8988T (cell line): ENCODE measurements around the gene TSEN54.
"Not testable (repeated sequence)": the region's sequence is repeated elsewhere in the genome, so short reads cannot be mapped to it uniquely, and the experiment has no call there.

ENCODE experiments used
- DNase-seq: peaks from one replicate; pipeline ENCODE4 v3.0.0; 2011

TSEN54 gene

DNA sequence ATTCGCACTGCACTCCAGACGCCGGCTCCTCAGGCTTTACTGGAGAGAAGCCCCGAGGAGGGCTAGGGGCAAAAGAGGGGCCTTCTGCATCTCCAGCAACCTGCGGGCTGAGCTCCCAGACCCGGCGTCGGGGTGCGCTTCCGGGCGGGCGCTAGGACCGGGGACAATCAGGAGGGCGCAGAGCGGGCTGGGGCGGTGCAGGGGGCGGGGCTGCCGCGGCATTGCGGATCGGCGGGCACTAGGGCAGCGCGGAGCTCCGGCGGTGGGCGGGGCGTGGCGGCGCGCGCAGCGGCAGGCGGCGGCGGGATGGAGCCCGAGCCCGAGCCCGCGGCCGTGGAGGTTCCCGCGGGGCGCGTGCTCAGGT is at the start of gene TSEN54:
Gene TSEN54, plus strand, starts transcription at position 274 of the 364 bp plus-strand sequence. Its CDS starts 33 bp downstream, at position 307.
- peak; percentile 95 for DNase-seq

DNA sequence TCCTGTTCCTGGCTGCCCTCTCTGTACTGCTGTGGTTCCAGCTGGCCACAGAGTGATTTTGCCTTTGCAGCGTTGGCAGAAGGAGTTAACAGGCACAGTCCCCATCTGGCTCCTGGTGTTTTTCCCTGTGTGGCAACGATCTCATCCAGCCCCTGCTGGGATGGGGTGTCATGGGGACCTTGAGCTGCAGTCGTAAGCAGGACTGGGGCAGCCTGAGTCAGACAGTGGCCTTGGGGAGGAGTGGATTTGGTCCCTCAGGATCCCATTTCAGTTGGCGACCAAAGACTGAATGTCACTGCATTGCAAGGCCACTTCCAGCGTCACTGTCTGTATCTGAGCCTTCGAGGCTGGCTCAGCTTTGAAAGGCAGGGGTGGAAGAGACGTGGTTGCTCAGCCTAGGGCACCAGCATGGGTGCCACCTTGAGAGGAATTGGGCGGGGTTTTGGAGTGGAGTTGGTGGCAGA is 48.0 kb upstream of the TSEN54 start:
- no peak for DNase-seq

DNA sequence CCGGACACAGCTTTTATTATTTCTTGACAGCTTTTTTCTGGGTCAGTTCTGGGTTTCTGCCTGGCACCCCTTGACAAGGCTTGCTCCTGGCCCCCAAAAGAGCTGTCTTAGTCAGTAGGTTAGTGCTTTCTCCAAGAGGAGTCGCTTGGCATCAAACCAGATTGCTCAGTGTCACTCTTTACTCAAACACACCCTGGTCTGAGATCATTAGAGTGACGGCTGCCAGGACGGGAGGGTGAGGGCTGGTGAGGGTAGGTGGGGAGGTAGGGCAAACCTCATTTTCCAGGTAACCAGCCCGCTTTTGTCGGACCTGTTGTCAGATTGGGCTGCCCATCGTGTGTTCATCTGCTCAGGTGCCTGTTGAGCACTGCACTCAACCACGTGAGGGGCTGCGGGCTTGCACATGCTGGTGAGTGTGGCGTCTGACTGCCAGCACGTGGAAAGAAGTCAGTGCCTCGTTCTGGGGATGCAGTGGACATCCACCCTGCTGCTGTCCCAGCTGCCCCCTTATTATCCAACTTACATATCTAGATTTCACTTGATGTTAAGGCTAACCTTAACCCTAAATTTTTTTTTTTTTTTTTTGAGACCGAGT is 47.5 kb upstream of the TSEN54 start:
- DNase-seq, result no peak

DNA sequence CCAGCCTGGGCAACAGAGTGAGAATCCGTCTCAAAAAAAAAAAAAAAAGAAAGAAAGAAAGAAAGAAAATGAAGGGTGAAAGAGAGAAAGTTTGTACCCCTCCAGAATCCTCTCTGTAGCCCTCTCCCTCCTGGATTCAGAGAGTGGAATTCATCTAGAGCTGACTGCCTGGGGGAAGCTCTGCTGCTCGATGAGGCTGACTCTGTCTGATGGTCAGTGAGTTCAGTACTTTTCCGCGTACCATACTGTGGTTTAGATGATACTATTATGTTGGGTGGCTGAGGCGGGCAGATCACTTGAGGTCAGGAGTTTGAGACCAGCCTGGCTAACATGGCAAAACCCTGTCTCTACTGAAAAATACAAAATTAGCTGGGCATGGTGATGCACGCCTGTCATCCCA is 45.1 kb upstream of the TSEN54 start:
- no peak for DNase-seq

DNA sequence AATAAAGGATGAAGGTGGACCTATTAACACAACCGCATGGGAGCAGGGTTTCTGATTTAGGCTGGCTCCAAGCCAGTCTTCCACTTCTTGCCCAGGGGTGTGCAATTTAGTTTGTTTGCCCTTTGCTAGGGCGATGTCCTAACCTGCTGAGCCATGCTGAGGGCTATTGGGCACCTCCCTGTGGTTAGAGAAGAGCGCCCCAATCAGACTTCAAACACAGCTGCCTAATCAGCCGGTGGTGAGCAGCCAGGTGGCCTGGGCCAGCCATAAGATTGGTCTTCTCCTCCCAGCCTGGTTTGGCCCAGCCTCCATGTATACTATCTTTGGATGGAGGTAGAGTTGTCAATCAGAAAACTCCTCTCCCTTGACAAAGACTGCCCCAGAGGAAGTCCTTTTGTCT is 44.2 kb upstream of the TSEN54 start:
- no peak for DNase-seq

DNA sequence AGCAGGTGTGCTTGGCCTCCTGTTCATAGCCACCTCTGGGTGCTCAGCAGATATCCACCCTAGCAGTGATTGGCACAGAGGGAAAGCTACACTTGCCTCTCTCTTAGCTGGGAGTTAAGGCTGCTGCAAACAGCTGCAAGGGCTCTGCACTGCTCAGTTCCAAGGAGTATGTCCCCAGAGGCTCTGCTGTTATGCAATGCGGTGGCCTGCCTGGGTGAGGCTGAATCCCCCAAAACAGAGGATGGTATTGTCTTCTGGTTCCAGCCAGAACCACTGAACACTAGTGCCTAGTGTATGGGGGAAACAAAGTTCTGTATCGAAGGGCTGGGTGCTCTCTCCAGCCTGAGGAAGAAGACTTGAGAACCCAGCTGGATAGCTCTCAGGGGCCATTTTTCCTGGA is 43.1 kb upstream of the TSEN54 start:
- DNase-seq, result no peak

DNA sequence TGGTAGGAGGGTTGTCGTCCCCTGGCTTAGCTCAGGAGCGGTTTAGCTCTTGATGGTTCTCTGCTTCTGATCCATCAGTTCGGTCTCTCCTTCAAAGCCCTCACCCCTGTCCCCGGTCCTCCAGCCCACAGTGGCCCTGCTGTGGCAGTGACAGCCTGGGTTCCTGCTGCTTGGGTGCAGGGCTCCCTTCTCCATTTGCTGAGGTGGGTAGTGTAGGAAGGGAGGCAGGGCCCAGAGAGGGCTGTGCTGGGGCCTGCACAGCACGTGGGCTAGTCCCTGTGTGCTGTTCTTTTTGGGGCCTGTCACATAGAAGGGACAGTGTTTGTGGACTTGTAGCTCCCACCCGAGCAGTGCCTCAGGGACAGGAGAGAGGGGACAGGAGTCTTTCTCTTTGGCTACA is 41.6 kb upstream of the TSEN54 start:
- no peak for DNase-seq

DNA sequence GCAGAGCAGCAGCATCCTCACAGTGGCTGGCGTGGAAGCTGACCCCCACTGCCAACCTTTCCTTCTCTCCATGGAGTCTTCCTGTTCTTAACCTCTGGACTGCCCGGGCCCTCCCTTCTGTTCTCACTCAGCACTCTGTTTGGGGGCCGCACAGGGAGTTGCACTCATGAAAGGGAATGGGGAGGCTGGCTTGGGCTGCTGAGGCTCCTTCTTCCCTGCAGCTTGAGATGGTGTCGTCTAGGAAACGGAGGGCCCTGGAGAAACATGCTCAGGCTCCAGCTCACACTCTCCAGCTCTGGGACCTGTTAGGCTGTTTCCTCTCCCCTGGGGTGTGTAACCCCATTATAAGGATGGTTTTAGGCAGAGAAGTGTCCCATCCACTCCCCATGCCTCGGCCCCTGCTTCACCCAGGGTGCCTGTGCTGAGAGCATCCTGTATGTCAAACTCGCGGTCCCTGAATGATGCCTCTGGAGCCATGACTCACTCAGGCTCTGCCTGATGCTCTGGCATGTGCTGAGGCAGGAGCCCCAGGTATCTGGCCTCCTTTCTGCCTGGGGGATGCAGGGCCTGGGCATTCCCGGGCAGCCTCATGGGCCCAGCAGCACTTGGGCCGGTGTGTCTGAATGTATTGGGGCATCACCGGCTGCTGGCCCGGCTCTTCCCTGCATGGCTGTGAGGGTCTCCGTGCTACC is 41.0 kb upstream of the TSEN54 start:
- DNase-seq, result no peak

DNA sequence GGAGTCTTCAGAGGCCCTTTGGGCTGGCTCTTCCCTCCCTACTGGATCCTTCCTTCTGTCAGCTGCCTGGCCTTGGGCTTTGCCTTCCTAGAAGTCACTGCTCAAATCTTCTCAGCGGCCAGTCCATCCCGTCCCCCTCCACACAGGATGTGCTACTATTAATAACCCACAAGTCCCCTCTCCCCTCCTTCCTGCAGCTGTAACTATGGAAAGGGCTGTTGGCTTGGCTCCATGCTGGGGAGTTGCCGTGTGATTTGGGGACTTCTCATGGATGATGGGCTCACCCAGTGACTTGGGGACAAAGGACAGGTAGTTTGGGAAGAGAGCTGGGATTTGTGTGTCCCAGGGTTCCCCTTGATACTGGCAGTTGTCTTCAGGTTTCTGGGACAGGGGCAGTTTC is 40.5 kb upstream of the TSEN54 start:
- no peak for DNase-seq

DNA sequence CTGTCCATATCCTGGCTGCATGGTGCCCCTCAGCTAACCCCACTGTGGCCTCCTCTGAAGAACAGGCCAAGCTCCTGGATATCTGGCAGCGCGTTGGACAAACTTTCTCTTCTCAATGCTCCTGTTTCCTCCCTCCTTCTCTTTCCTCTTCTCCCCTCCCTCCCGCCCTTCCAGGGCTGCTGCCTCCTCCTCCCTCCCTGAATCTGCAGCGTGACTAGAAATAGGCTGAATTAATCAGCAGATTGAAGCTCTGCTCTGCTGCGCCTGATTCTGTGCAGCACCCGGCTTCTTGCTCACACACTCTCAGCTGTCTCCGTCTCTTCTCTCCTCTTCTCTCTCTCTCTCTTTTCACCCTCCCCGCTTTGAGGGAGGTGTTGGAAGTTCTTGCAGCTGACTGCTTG is 40.1 kb upstream of the TSEN54 start:
- DNase-seq, result no peak

DNA sequence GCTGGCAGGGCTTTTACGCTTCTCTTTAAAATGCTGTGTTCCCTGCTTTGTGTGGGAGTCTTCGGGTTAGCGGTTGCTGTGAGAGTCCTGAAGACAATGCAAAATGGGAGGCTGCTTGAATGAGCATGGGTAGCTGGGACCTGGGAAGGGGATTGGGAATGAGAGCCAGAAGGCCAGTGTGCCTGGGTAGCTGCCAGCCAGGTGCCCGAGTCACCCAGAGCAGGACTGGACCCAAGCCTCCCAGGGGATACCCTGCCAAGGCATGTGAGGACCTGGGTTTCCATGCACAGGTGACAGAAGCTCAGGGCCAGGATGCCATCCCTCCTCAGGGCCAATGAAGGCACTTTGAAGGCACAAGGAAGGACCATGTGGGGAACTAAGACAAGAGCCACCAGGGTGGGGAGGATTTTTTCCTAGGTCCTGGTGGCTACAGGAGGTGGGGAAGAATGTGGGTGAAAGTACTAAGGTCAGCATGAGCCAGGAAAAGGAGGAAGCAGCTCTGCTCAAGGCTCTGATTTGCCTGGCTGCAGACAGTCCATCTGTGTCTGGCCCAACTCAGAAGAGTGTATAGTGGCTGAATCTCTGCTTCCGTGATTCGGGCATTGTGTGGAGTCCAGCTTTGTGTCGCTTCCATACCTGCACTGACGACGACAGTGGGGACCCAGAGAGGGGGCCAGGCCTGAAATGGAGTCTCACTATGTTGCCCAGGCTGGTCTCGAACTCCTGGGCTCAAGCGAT is 39.4 kb upstream of the TSEN54 start:
- no peak for DNase-seq

DNA sequence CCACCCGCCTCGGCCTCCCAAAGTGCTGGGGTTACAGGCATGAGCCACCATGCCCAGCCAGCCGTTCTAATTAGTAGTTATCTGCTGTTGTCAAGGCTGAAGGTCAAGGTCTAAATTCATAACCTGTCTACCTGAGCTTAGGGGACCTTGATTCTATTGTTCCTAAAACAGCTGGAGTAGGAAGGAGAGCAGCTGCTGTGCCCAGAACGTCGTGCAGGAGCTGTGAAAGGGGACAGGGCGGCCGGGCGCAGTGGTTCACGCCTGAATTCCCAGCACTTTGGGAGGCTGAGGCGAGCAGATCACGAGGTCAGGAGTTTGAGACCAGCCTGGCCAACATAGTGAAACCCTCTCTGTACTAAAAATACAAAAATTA is 38.9 kb upstream of the TSEN54 start:
- not testable (repeated sequence) for DNase-seq

DNA sequence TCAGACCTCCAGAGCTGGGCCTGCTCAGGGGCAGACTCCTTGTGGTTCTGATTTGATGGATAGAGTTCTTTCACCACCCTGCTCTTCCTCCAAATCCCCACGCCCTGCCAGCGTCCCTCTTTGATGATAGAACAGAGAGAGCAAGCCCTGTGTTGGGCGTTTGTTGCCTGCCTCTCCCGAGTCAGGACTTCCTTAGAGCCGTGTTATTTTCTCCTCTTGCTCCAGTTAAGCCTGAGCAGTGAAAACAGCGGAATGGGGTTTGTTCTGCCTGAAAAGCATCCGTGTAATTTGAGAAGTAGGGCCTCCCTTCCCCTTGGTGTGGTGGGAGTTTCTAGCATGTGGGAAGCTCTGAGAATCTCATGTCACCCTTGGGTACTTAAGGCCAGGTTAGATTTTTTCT is 37.8 kb upstream of the TSEN54 start:
- DNase-seq, result no peak

DNA sequence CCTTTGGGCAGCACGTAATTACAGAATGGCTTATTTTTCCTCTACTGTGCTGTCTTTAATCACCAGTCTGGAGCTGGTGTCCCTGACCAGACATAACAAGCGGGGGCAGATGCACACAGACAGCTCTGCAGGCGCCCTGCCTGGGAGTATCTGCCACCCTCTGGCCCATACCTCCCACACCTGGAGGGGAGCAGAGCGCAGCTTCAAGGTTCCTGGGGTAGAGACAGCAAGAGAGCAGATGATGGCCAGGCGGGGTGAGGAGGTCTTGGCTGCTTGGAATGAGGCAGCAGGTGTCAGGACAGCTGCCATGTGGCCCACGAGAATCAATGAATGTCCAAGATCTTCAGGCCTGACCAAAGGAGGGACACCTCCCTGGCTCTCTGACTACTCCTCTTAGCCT is 36.0 kb upstream of the TSEN54 start:
- DNase-seq, result no peak

DNA sequence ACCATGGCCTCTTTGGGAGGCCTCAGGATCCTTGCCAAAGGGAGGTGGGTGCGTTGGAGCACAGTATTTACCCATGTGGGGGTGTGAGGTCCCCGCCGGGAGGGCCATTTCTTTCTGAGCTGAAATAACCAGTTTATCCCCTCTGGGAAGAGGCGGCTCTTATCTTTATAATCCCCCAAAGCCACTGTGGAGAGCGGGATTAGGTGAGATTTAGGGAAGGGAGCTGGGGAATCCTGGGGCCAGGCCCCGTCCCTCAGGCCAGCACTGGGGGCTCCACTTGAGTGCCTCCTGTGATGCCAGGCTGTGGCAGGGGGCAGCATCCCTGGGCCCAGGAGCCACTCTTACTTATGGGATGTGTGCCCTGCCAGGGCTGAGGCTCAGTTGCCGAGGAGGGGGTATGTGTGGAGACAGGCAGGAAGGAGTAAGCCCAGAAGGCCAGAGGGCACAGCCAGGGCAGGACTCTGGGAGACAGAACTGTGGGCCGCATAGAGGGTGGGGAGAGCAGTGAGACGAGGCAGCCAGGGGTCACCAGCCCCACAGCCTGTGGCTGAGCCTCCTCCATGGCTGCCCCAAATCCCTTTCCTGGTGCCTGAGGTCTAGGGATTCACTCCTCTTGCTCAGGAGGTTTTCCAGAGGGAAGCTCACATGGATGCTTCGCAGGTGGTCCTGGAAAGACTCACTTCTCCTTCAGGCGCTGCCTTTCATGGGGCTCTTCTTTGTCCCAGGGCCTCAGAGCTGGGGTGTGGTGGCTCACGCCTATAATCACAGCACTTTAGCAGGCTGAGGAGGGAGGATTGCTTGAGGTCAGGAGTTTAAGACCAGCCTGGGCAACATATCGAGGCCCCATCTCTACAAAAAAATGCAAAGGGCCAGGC is 34.9 kb upstream of the TSEN54 start:
- DNase-seq, result peak; percentile 8

DNA sequence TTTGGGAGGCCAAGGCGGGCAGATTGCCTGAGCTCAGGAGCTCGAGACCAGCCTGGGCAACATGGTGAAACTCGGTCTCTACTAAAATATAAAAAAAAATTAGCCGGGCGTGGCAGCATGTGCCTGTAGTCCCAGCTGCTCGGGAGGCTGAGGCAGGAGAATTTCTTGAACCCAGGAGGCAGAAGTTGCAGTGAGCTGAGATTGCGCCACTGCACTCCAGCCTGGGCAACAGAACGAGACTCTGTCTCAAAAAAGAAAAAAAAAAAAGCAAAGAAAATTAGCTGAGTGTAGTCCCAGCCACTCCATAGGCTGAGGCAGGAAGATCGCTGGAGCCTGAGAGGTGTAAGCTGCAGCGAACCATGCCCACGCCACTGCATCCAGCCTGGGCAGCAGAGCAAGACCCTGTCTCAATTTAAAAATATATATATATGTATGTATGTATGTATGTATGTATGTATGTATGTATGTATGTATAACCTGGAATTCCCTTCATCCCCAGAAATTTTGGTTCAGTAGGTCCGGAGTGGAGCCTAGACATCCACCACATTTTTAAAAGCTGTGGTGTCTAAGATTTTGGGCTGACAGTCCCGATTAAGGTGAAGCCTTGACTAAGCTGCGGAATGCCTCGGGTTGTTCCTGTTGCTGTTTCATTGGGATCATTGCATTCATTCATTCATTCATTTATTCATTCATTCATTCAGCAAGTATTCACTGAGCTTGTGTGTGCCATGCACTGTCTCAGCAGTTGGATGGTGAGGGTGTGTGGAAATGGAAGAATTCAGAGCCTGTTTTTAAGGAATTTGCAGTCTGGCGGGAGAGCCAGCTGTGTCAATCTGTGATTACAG is 34.0 kb upstream of the TSEN54 start:
- no peak for DNase-seq

DNA sequence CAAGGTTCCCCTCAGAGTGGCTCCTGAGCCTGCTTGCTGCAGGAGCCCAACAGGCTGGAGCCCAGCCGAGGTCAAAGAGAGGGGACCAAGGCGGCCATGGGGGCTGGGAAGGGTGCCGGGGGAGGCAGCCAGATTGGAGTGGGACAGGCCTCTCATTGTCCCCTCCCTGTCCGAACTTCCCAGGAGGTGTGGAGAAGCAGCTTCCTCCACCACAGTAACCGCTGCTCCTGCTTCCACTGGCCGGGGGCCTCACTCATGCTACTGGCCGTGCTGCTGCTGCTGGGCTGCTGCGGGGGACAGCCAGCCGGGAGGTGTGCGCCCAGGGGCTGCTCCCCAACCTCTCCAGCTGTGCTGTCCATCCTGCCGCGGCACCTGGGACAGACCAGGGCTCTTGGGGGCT is 30.6 kb upstream of the TSEN54 start:
- peak; percentile 1 for DNase-seq

DNA sequence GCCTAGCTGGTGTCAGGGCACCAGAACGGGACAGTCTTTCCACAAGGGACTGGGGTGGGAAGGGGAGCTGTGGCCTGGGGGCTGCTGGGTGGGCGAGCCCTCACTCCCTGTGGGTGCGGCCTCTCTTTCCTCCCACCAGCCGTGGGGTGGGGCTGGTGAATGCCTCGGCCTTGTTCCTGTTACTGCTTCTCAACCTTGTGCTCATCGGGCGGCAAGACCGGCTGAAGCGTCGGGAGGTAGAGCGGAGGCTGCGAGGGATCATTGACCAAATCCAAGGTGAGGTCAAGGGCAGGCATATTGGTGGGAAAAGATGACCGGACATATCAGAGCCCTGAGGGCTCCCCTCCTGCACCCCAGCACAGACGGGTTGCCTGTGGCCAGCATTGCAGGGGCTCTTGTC is 30.2 kb upstream of the TSEN54 start:
- no peak for DNase-seq

DNA sequence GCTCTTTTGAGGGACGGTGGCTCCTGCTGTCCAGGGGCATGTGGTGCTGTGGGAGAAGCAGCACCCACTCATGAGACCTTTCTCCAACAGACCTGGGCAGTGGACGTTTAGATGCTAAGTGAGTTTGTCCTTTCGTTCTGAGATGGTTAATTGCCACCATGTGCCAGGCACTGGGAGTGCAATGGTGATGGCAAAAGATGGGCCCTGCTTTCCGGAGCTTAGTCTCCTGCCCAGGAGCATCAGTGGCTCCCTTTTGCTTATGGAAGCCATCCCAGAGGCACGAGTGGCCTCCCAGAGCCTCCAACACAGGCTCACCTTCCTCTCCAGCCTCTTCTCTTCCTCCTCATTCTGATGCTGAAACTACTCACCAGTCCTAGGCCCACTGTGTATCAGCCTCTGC is 29.4 kb upstream of the TSEN54 start:
- no peak for DNase-seq

DNA sequence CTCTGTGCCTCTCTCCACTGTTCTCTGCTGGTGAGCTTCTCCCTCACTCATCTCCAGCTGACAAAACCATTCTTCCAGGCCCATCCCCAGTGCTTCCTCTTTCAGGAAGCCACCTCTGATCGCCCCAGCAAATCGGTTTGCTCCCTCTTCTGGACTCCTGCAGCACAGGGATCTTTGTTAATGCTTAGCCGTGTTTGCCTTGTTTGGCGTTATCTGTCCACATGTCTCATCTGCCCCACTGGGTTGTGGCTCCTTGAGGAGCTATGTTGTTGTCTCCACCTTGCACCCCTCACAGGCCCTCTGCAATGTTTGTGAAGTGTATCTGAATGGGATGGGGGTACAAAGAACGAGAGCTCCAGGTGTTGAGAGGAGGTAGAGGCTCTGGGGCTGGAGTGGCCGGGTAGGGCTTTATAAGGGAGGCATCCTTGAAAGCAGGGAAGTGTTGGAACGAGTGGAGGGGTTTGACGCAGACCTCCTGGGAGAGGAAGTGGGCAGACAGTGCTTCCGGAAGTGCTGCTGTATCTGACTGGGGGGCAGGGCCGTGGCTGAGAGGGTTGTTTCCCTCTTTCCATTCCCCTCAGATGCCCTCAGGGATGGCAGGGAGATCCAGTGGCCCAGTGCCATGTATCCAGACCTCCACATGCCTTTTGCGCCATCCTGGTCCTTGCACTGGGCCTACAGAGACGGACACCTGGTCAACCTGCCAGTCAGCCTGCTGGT is 28.8 kb upstream of the TSEN54 start:
- no peak for DNase-seq

DNA sequence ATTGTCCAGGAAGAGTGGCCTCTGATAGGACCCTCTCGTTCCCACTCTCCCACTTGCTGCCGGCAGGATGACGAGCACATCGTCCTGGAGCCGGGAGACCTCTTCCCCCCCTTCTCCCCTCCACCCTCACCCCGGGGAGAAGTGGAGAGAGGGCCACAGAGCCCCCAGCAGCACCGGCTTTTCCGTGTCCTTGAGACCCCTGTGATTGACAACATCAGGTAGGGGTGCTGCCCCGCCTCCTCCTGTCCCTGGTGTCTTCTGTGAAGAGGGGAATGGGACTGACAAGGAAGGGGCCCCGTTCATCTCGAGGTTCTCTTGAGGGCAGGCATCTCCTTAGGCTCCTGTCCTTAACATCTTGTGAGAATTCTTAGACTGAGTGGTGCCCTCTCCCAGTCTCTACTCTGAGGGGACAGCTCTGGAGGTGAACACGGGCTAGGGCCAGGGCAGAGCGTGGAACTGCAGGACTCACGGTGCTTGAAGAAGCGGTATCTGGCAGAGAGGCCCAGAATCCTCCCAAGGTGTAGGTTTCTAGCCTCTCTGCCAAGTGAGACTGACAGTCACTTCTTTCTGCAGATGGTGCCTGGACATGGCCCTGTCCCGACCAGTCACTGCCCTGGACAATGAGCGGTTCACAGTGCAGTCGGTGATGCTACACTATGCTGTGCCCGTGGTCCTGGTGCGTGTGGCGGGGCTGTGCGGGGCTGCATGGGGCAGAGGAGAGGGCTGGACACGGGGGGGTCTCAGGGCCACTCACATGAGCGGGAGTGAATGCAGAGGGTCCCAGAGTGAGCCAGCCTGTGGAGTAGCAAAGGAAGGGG is 27.4 kb upstream of the TSEN54 start:
- no peak for DNase-seq
